HepG2 (cell line): Measurements from ENCODE around the gene ZBTB7A. TPM values are rescaled to one million over a fixed set of nuclear protein-coding genes. Genes with fewer than 3 reads are reported as not detected.
A peak's percentile ranks its signal among the peaks of the same experiment; 100 is the strongest.

Source experiments
- ATAC-seq: fragments of 200-7000 bp; cut with Tn5 transposase; 3 replicates; pipeline ENCODE4 v1.9.1; 2020; ENCODE audit warnings: mild to moderate bottlenecking, moderate library complexity
- BruUV-seq: library from RNA; stranded (reverse); fragments of 400-500 nt; replicated peaks from 2 replicates; lab custom pipeline; 2021; lab: Mats Ljungman, UMichigan
- CTCF ChIA-PET: fragments of 300-600 bp; formaldehyde crosslinking; extraction: SDS; loops from one replicate; lab custom pipeline; 2021; ENCODE audit warnings: low total read pairs, inconsistent platforms, low intra/inter-chr PET ratio; lab: Yijun Ruan, JAX
- POLR2A ChIA-PET: fragments of 350-600 bp; sonication (Branson Sonifier 250); formaldehyde crosslinking; loops from one replicate; lab custom pipeline; 2020; ENCODE audit warnings: antibody characterized with exemption, inconsistent platforms; lab: Yijun Ruan, JAX
- DNase-seq: peaks from one replicate; pipeline ENCODE4 v3.0.0-alpha.2; 2015; ENCODE audit warnings: low spot score
- FAIRE-seq: peaks from 3 replicates; lab custom pipeline; 2011; peaks lifted over from hg19 to GRCh38; lab: Jason Lieb, UNC
- H2AFZ ChIP-seq: one replicate; pipeline ENCODE4 v1.6.1; 2011; ENCODE audit warnings: low read length, inconsistent platforms
- H3K27ac ChIP-seq: fragments of 300-600 bp; 3 replicates; pipeline ENCODE4 v1.8.0; 2011; ENCODE audit warnings: mixed run types, mild to moderate bottlenecking, mixed read lengths, low read length, inconsistent platforms; ENCODE audit not compliant: insufficient read depth; ENCODE audit errors: extremely low read length
- H3K27me3 ChIP-seq, 2 experiments: fragments of 200-600 bp in 1 of 2; 2 replicates in 1 of 2; 3 replicates in 1 of 2; pipeline versions ENCODE4 v1.6.0 to v1.8.0; 2011; ENCODE audit warnings: low read length in 2 of 2, mild to moderate bottlenecking in 2 of 2, moderate library complexity in 2 of 2, inconsistent platforms in 1 of 2; ENCODE audit not compliant: insufficient read depth in 2 of 2, control insufficient read depth in 1 of 2
- H3K36me3 ChIP-seq, 2 experiments: fragments of 200-600 bp in 1 of 2; replicated peaks in 1 of 2; 2 replicates in 1 of 2; 3 replicates in 1 of 2; pipeline versions ENCODE4 v1.5.1 to v1.8.0; 2011; ENCODE audit warnings: low read length in 2 of 2, inconsistent platforms in 1 of 2; ENCODE audit not compliant: insufficient read depth in 2 of 2, control insufficient read depth in 1 of 2
- H3K4me1 ChIP-seq: 2 replicates; pipeline ENCODE4 v1.5.1; 2012; ENCODE audit warnings: low read length, inconsistent platforms; ENCODE audit not compliant: insufficient read depth
- H3K4me2 ChIP-seq: 2 replicates; pipeline ENCODE4 v1.6.0; 2011; ENCODE audit warnings: low read depth, low read length, inconsistent platforms
- H3K4me3 ChIP-seq, 3 experiments: fragments of 200-600 bp in 1 of 3; sonication (generic), shearing (Covaris generic) in 1 of 3; replicated peaks in 1 of 3; 2 replicates each; pipeline ENCODE4 v1.5.1; 2011 to 2016; ENCODE audit warnings: low read length in 3 of 3, inconsistent platforms in 2 of 3, low read depth in 2 of 3, mild to moderate bottlenecking in 2 of 3, control low read depth in 1 of 3, mixed read lengths in 1 of 3; ENCODE audit not compliant: insufficient read depth in 1 of 3
- H3K79me2 ChIP-seq: one replicate; pipeline ENCODE4 v1.6.1; 2011; ENCODE audit warnings: low read length, inconsistent platforms; ENCODE audit not compliant: insufficient read depth
- H3K9ac ChIP-seq: 2 replicates; pipeline ENCODE4 v1.6.0; 2011; ENCODE audit warnings: mild to moderate bottlenecking, low read depth, low read length, inconsistent platforms; ENCODE audit not compliant: insufficient read depth
- H3K9me3 ChIP-seq: 2 replicates; pipeline ENCODE4 v1.5.1; 2012; ENCODE audit warnings: mild to moderate bottlenecking, low read length
- H4K20me1 ChIP-seq: 2 replicates; pipeline ENCODE4 v1.6.0; 2011; ENCODE audit warnings: inconsistent platforms, mild to moderate bottlenecking, low read length, moderate library complexity; ENCODE audit not compliant: insufficient read depth
- ERF ChIP-seq: IDR thresholded peaks from 2 replicates; pipeline ENCODE4 v1.6.1; 2018; ENCODE audit warnings: missing biosample characterization, missing genetic modification reagents
- HOXA9 ChIP-seq: sonication (generic); formaldehyde crosslinking; IDR thresholded peaks from 2 replicates; pipeline ENCODE4 v1.8.1; 2022; ENCODE audit warnings: missing genetic modification reagents, mild to moderate bottlenecking, moderate library complexity, borderline replicate concordance
- KDM5B ChIP-seq: sonication (generic); formaldehyde crosslinking; IDR thresholded peaks from 2 replicates; pipeline ENCODE4 v1.4.0; 2020; ENCODE audit warnings: missing genetic modification reagents, mild to moderate bottlenecking, borderline replicate concordance
- MAF1 ChIP-seq: sonication (generic); formaldehyde crosslinking; IDR thresholded peaks from 2 replicates; pipeline ENCODE4 v1.5.0; 2020; ENCODE audit warnings: missing genetic modification reagents, borderline replicate concordance
- NFYC ChIP-seq: IDR thresholded peaks from 2 replicates; pipeline ENCODE4 v1.6.1; 2016; ENCODE audit warnings: missing genetic modification reagents, missing compliant biosample characterization
- POLR2G ChIP-seq: fragments of 200-400 bp; formaldehyde crosslinking; IDR thresholded peaks from 2 replicates; pipeline ENCODE4 v1.6.1; 2018; ENCODE audit warnings: mild to moderate bottlenecking, low read depth, low read length, moderate library complexity
- SMARCE1 ChIP-seq: fragments of 450-650 bp; IDR thresholded peaks from 2 replicates; pipeline ENCODE4 v1.6.1; 2017; ENCODE audit warnings: borderline replicate concordance
- SP2 ChIP-seq: sonication (generic); formaldehyde crosslinking; IDR thresholded peaks from 2 replicates; pipeline ENCODE4 v1.5.1; 2020; ENCODE audit warnings: mild to moderate bottlenecking, missing genetic modification reagents
- ZBTB20 ChIP-seq: sonication (generic); formaldehyde crosslinking; IDR thresholded peaks from 2 replicates; pipeline ENCODE4 v1.8.1; 2023; ENCODE audit warnings: missing genetic modification reagents, low read depth, mild to moderate bottlenecking, borderline replicate concordance
- ZNF205 ChIP-seq: IDR thresholded peaks from 2 replicates; pipeline ENCODE4 v1.6.1; 2018; ENCODE audit warnings: missing biosample characterization, missing genetic modification reagents
- ZNF510 ChIP-seq: sonication (generic); formaldehyde crosslinking; IDR thresholded peaks from 2 replicates; pipeline ENCODE4 v1.4.0; 2020; ENCODE audit warnings: low read depth, mild to moderate bottlenecking, missing genetic modification reagents
- ZNF652 ChIP-seq: IDR thresholded peaks from 2 replicates; pipeline ENCODE4 v1.6.1; 2016; ENCODE audit warnings: low read depth, borderline replicate concordance
- ZNF878 ChIP-seq: sonication (generic); formaldehyde crosslinking; IDR thresholded peaks from 2 replicates; pipeline ENCODE4 v1.8.1; 2023; ENCODE audit warnings: mild to moderate bottlenecking, missing genetic modification reagents, moderate library complexity
- WGBS: methylation state at CpG from one replicate; pipeline ENCODE4 v1.1.6; 2017; ENCODE audit warnings: low lambda C conversion rate; 5-methylcytosine and 5-hydroxymethylcytosine counted together
- in situ Hi-C: cut with HindIII; loops from 2 replicates; pipeline ENCODE4 v1.10.0; 2017; ENCODE audit warnings: low pct_unique_long_range_greater_than_20kb; ENCODE audit not compliant: extremely low pct_ligation_motif_present
- intact Hi-C: fragments of 100-400 bp; cut with micrococcal nuclease; formaldehyde crosslinking; loops from one replicate; pipeline ENCODE4 v1.10.0; 2022; ENCODE audit not compliant: unreplicated experiment
- polyA plus RNA-seq, 8 experiments: library from polyadenylated mRNA; depleted of rRNA in 3 of 8; stranded (reverse) in 7 of 8; unstranded in 1 of 8; fragments of >200 nt; fragmentation: Illumina TruSeq in 4 of 8; extraction: Trizol in 4 of 8; gene quantifications; 2 replicates each; pipeline versions ENCODE4 v1.2.1 to v1.2.3, GENCODE V29; 2011 to 2016; ENCODE audit warnings: low read depth in 4 of 8, missing spikeins in 1 of 8, mixed read lengths in 1 of 8; ENCODE audit not compliant: insufficient read depth in 1 of 8
- total RNA-seq, 5 experiments: library from RNA; depleted of rRNA; stranded (reverse); fragments of >200 nt; fragmentation: Illumina TruSeq; extraction: Trizol; gene quantifications; 2 replicates each; pipeline ENCODE4 v1.2.3, GENCODE V29; 2016; ENCODE audit warnings: low read depth in 1 of 5
- TF ChIP-seq, protein P1 (sequence below): sonication (generic); formaldehyde crosslinking; IDR thresholded peaks from 2 replicates; pipeline ENCODE4 v1.4.0; 2020; ENCODE audit warnings: mild to moderate bottlenecking, missing genetic modification reagents
- TF ChIP-seq, protein P2 (sequence below): sonication (generic); formaldehyde crosslinking; IDR thresholded peaks from 2 replicates; pipeline ENCODE4 v1.4.0; 2020; ENCODE audit warnings: missing genetic modification reagents
- TF ChIP-seq, protein P3 (sequence below): sonication (generic); formaldehyde crosslinking; IDR thresholded peaks from 2 replicates; pipeline ENCODE4 v1.5.0; 2020; ENCODE audit warnings: missing genetic modification reagents, mild to moderate bottlenecking, borderline replicate concordance
- TF ChIP-seq, protein P4 (sequence below): sonication (generic); formaldehyde crosslinking; IDR thresholded peaks from 2 replicates; pipeline ENCODE4 v1.5.1; 2020; ENCODE audit warnings: mild to moderate bottlenecking, missing genetic modification reagents, moderate library complexity

Gene ZBTB7A
- total and polyA plus RNA-seq, 2 of the 13 experiments (the other 11 are each of a cell fraction or from before 2014, with no cell fraction given) = 3.6 to 4.0 TPM

DNA sequence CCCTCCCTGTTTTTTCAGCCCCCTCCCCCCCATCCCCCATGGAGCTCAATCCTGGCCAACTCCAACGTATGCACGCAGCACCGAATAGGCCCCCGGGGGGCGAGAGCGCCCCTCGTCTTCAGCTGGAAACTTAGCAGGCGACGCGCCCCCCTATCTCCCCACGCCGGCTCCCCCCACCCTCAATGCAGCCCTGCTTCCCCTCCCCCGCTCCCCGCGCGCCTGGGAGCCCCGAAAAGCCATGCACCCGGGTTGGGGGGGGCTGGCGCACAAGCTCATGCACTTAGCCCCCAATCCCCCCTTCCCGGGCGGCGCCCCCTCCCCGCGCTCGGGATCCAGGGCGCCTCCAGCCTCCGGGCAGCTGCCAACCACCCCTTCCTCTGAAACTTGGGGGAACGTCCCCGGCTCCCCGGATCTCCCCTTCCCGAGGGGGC is 508 bp downstream of the ZBTB7A start:
- no peaks in the 10 kb centered on the region for H3K27me3 ChIP-seq
- POLR2A ChIA-PET = interaction anchor here (0.8 to 2.1 kb wide), 8 partner anchors 8 to 88 kb away, joined by 3 to 19 read pairs (median 6); partner anchors contain the start of genes CREB3L3 and EEF2
- in situ Hi-C loops = no loop called here
- peak overlapping the region; percentile 85 for H3K27ac ChIP-seq
- peak overlapping the region; percentile 81 to 94 (median 89); a peak in 5 of 6 replicates for H3K4me3 ChIP-seq
- H4K20me1 ChIP-seq = peaks cover 31% of the 10 kb centered on the region
- CTCF ChIA-PET = no interaction called here
- H2AFZ ChIP-seq = no peak overlapping the region
- ATAC-seq = no peak
- no TSS peak for BruUV-seq
- FAIRE-seq = no peak
- peak overlapping the region; percentile 85 for H3K9ac ChIP-seq
- DNase-seq = no peak
- intact Hi-C loops = loop anchor here (5.0 kb wide), 1 partner anchor 586 kb away; no protein-coding TSS in a partner anchor
- no peaks in the 10 kb centered on the region for H3K9me3 ChIP-seq
- peaks cover 44% of the 10 kb centered on the region for H3K4me1 ChIP-seq
- H3K79me2 ChIP-seq = peaks cover 35% of the 10 kb centered on the region
- H3K36me3 ChIP-seq = peaks cover 5 to 15% of the 10 kb centered on the region in 2 experiments
- peak overlapping the region; percentile 42; the same call in 1 of the 2 replicates for H3K4me2 ChIP-seq
- 0% methylated on average over 4 of the region's 31 CpGs for WGBS
- no peak for TF ChIP-seq SMARCE1
- no peak for TF ChIP-seq NFYC (CRISPR knock-in tag)
- TF ChIP-seq ZBTB20 (CRISPR knock-in tag) = no peak
- TF ChIP-seq MAF1 (CRISPR knock-in tag) = no peak
- TF ChIP-seq HOXA9 = 0 out of 2 replicates have a peak, but pooled peaks have one; percentile 27
- no peak for TF ChIP-seq ERF (CRISPR knock-in tag)
- TF ChIP-seq ZNF510 = no peak
- no peak for TF ChIP-seq ZNF878 (CRISPR knock-in tag)
- TF ChIP-seq SP2 (CRISPR knock-in tag) = no peak
- TF ChIP-seq POLR2G = 0 out of 2 replicates have a peak, but pooled peaks have one; percentile 14
- TF ChIP-seq, protein P1, sequence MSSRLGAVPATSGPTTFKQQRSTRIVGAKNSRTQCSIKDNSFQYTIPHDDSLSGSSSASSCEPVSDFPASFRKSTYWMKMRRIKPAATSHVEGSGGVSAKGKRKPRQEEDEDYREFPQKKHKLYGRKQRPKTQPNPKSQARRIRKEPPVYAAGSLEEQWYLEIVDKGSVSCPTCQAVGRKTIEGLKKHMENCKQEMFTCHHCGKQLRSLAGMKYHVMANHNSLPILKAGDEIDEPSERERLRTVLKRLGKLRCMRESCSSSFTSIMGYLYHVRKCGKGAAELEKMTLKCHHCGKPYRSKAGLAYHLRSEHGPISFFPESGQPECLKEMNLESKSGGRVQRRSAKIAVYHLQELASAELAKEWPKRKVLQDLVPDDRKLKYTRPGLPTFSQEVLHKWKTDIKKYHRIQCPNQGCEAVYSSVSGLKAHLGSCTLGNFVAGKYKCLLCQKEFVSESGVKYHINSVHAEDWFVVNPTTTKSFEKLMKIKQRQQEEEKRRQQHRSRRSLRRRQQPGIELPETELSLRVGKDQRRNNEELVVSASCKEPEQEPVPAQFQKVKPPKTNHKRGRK (CRISPR knock-in tag) = no peak
- no peak for TF ChIP-seq ZNF652 (CRISPR knock-in tag)
- TF ChIP-seq, protein P2, sequence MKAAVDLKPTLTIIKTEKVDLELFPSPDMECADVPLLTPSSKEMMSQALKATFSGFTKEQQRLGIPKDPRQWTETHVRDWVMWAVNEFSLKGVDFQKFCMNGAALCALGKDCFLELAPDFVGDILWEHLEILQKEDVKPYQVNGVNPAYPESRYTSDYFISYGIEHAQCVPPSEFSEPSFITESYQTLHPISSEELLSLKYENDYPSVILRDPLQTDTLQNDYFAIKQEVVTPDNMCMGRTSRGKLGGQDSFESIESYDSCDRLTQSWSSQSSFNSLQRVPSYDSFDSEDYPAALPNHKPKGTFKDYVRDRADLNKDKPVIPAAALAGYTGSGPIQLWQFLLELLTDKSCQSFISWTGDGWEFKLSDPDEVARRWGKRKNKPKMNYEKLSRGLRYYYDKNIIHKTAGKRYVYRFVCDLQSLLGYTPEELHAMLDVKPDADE (CRISPR knock-in tag) = no peak
- TF ChIP-seq KDM5B (CRISPR knock-in tag) = no peak
- TF ChIP-seq ZNF205 = no peak
- TF ChIP-seq, protein P3, sequence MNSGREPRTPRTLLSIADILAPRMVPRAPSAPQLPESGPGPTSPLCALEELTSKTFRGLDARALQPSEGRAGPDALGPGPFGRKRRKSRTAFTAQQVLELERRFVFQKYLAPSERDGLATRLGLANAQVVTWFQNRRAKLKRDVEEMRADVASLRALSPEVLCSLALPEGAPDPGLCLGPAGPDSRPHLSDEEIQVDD (CRISPR knock-in tag) = no peak
- TF ChIP-seq, protein P4, sequence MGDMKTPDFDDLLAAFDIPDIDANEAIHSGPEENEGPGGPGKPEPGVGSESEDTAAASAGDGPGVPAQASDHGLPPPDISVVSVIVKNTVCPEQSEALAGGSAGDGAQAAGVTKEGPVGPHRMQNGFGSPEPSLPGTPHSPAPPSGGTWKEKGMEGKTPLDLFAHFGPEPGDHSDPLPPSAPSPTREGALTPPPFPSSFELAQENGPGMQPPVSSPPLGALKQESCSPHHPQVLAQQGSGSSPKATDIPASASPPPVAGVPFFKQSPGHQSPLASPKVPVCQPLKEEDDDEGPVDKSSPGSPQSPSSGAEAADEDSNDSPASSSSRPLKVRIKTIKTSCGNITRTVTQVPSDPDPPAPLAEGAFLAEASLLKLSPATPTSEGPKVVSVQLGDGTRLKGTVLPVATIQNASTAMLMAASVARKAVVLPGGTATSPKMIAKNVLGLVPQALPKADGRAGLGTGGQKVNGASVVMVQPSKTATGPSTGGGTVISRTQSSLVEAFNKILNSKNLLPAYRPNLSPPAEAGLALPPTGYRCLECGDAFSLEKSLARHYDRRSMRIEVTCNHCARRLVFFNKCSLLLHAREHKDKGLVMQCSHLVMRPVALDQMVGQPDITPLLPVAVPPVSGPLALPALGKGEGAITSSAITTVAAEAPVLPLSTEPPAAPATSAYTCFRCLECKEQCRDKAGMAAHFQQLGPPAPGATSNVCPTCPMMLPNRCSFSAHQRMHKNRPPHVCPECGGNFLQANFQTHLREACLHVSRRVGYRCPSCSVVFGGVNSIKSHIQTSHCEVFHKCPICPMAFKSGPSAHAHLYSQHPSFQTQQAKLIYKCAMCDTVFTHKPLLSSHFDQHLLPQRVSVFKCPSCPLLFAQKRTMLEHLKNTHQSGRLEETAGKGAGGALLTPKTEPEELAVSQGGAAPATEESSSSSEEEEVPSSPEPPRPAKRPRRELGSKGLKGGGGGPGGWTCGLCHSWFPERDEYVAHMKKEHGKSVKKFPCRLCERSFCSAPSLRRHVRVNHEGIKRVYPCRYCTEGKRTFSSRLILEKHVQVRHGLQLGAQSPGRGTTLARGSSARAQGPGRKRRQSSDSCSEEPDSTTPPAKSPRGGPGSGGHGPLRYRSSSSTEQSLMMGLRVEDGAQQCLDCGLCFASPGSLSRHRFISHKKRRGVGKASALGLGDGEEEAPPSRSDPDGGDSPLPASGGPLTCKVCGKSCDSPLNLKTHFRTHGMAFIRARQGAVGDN (CRISPR knock-in tag) = no peak; the same call in none of the 2 replicates
